ENCODE results near the gene CFAP61. TPM values are rescaled to one million over a fixed set of nuclear protein-coding genes. Genes with fewer than 3 reads are reported as not detected.

Gene CFAP61
- total and polyA plus RNA-seq, 9 of the 15 experiments (the other 6 are each of a cell fraction or from before 2014, with no cell fraction given) = 0.11 TPM; not detected in 8

DNA sequence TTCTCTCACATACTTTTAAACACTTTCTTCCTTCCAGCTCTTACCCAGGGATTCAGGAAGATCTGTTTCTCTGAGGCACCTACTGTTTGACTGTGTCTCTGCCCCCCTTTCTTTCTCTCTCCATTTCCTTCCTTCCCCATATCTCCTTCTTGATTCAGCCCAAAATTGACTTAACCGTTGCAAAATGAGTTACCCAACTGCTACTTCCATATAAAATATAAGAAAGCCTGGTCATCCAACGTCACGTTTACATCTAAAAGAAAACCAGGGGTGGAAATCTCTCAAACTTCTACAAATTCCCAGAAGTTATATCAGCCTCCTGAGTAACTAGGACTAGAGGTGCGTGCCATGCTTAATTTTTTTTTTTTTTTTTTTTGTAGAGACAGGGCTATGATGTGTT lies 220.4 kb downstream of the CFAP61 start (continued):
- TF ChIP-seq, protein P1, sequence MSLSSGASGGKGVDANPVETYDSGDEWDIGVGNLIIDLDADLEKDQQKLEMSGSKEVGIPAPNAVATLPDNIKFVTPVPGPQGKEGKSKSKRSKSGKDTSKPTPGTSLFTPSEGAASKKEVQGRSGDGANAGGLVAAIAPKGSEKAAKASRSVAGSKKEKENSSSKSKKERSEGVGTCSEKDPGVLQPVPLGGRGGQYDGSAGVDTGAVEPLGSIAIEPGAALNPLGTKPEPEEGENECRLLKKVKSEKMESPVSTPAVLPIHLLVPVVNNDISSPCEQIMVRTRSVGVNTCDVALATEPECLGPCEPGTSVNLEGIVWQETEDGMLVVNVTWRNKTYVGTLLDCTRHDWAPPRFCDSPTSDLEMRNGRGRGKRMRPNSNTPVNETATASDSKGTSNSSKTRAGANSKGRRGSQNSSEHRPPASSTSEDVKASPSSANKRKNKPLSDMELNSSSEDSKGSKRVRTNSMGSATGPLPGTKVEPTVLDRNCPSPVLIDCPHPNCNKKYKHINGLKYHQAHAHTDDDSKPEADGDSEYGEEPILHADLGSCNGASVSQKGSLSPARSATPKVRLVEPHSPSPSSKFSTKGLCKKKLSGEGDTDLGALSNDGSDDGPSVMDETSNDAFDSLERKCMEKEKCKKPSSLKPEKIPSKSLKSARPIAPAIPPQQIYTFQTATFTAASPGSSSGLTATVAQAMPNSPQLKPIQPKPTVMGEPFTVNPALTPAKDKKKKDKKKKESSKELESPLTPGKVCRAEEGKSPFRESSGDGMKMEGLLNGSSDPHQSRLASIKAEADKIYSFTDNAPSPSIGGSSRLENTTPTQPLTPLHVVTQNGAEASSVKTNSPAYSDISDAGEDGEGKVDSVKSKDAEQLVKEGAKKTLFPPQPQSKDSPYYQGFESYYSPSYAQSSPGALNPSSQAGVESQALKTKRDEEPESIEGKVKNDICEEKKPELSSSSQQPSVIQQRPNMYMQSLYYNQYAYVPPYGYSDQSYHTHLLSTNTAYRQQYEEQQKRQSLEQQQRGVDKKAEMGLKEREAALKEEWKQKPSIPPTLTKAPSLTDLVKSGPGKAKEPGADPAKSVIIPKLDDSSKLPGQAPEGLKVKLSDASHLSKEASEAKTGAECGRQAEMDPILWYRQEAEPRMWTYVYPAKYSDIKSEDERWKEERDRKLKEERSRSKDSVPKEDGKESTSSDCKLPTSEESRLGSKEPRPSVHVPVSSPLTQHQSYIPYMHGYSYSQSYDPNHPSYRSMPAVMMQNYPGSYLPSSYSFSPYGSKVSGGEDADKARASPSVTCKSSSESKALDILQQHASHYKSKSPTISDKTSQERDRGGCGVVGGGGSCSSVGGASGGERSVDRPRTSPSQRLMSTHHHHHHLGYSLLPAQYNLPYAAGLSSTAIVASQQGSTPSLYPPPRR (CRISPR knock-in tag; IDR thresholded peaks at IDR 0.05; ENCODE audit: borderline replicate concordance) = no peak
- TF ChIP-seq GABPB2 (CRISPR knock-in tag; conservative IDR thresholded peaks at IDR 0.05) = no peak
- TF ChIP-seq, protein P2, sequence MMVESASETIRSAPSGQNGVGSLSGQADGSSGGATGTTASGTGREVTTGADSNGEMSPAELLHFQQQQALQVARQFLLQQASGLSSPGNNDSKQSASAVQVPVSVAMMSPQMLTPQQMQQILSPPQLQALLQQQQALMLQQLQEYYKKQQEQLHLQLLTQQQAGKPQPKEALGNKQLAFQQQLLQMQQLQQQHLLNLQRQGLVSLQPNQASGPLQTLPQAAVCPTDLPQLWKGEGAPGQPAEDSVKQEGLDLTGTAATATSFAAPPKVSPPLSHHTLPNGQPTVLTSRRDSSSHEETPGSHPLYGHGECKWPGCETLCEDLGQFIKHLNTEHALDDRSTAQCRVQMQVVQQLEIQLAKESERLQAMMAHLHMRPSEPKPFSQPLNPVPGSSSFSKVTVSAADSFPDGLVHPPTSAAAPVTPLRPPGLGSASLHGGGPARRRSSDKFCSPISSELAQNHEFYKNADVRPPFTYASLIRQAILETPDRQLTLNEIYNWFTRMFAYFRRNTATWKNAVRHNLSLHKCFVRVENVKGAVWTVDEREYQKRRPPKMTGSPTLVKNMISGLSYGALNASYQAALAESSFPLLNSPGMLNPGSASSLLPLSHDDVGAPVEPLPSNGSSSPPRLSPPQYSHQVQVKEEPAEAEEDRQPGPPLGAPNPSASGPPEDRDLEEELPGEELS (CRISPR knock-in tag; IDR thresholded peaks at IDR 0.05; ENCODE audit: borderline replicate concordance) = no peak

DNA sequence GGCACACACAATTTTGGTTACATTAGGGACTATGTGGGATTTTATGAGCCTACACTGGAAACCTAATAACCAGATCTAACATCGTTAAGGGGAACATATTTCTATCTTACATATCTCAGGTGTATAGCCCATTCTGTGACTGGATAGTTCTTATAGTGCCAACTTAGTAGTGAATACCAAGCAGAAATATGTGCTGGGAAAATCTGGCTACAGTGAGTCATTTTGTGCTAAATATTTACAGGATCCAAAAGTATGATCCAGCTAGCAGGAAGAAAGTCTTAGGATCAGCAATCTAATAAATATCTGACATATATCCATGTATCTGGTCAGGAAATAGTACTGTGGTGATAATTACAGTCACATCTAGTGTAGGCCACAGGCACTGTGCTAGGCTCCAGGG lies 221.0 kb downstream of the CFAP61 start:
- FAIRE-seq = no peak
- no peaks in the 10 kb centered on the region for H3K4me1 ChIP-seq (replicated peaks in 1 of 2; ENCODE audit: control insufficient read depth in 2 of 2, insufficient read depth in 2 of 2, low read length in 2 of 2)
- H3K27me3 ChIP-seq (ENCODE audit: control insufficient read depth in 2 of 2, insufficient read depth in 2 of 2, low read length in 2 of 2) = peaks cover 0 to 11% of the 10 kb centered on the region in 2 experiments; a peak in 2 of 5 replicates
- WGBS (ENCODE audit: insufficient coverage, low coverage, missing lambda C conversion rate) = 0% methylated on average over 1 of the region's 1 CpG
- TF ChIP-seq RBM25 (IDR thresholded peaks at IDR 0.05; ENCODE audit: low read depth, low read length, severe bottlenecking) = no peak
- no peak for TF ChIP-seq HNRNPL (IDR thresholded peaks at IDR 0.05; ENCODE audit: low read depth, low read length)
- TF ChIP-seq ZBED1 (IDR thresholded peaks at IDR 0.05) = no peak
- TF ChIP-seq ZNF175 (CRISPR knock-in tag; IDR thresholded peaks at IDR 0.05; ENCODE audit: low read depth) = no peak
- no peak for TF ChIP-seq SREBF1 (IDR thresholded peaks at IDR 0.05; ENCODE audit: borderline replicate concordance, low read depth, low read length)
- TF ChIP-seq SMARCE1 (IDR thresholded peaks at IDR 0.05) = no peak
- no peak for TF ChIP-seq SRSF9 (IDR thresholded peaks at IDR 0.05; ENCODE audit: borderline replicate concordance, low read depth, low read length)
- H3K9ac ChIP-seq (ENCODE audit: insufficient read depth in 1 of 2, low read depth in 2 of 2, low read length in 2 of 2) = no peak overlapping the region
- no peak for ATAC-seq
- ChIA-PET CTCF (ENCODE audit: low intra/inter-chr PET ratio) (no interaction called here), POLR2A (no interaction called here)
- H3K36me3 ChIP-seq (ENCODE audit: control insufficient read depth, insufficient read depth, low read length) = no peaks in the 10 kb centered on the region
- no peak overlapping the region for H3K4me2 ChIP-seq (ENCODE audit: insufficient read depth, low read length)
- no peaks in the 10 kb centered on the region for H3K9me3 ChIP-seq (replicated peaks; ENCODE audit: control insufficient read depth, insufficient read depth, low read depth, low read length)
- H3K79me2 ChIP-seq (ENCODE audit: control insufficient read depth, insufficient read depth, low read length) = no peaks in the 10 kb centered on the region
- in situ Hi-C loops (cut with MboI) = no loop called here
- no peaks in the 10 kb centered on the region for H3K9me1 ChIP-seq (ENCODE audit: control insufficient read depth, insufficient read depth, low read length)
- no peak overlapping the region for H2AFZ ChIP-seq (ENCODE audit: low read depth, low read length)
- H3K27ac ChIP-seq (ENCODE audit: extremely low read depth, low read depth, low read length) = no peak overlapping the region
- intact Hi-C loops (cut with micrococcal nuclease) = no loop called here
- no peaks in the 10 kb centered on the region for H4K20me1 ChIP-seq (replicated peaks; ENCODE audit: control insufficient read depth, insufficient read depth, low read length)
- no peak overlapping the region for H3K4me3 ChIP-seq
- BruUV-seq (replicated peaks) = no TSS peak
- no peak for DNase-seq (ENCODE audit: extremely low read depth in 1 of 4, low spot score in 3 of 4)
